GM23248 (cell line): ENCODE results near the gene MN1. TPM values are rescaled to one million over a fixed set of nuclear protein-coding genes. Genes with fewer than 3 reads are reported as not detected.

Source experiments
- DNase-seq: peaks from one replicate; pipeline ENCODE4 v3.0.0-alpha.2; 2015
- H2AFZ ChIP-seq: fragments of 200-600 bp; sonication (generic); 2 replicates; pipeline ENCODE4 v1.6.1; 2016; ENCODE audit warnings: antibody characterized with exemption
- H3F3A ChIP-seq: fragments of 200-600 bp; sonication (generic); 2 replicates; pipeline ENCODE4 v1.6.1; 2016; ENCODE audit warnings: mild to moderate bottlenecking, antibody characterized with exemption, mixed run types; ENCODE audit not compliant: insufficient read depth
- H3K27ac ChIP-seq: fragments of 200-600 bp; sonication (generic); 2 replicates; pipeline ENCODE4 v1.5.1; 2016; ENCODE audit warnings: mild to moderate bottlenecking
- H3K27me3 ChIP-seq: fragments of 200-600 bp; sonication (generic); replicated peaks from 2 replicates; pipeline ENCODE4 v1.6.1; 2016; ENCODE audit warnings: mild to moderate bottlenecking; ENCODE audit not compliant: insufficient read depth
- H3K36me3 ChIP-seq: fragments of 200-600 bp; sonication (generic); 2 replicates; pipeline ENCODE4 v1.6.1; 2016; ENCODE audit warnings: low read depth, mild to moderate bottlenecking
- H3K4me1 ChIP-seq: fragments of 200-600 bp; sonication (generic); 2 replicates; pipeline ENCODE4 v1.6.1; 2016; ENCODE audit warnings: mild to moderate bottlenecking; ENCODE audit not compliant: insufficient read depth
- H3K4me2 ChIP-seq: fragments of 200-600 bp; sonication (generic); one replicate; pipeline ENCODE4 v1.6.1; 2016; ENCODE audit warnings: mild to moderate bottlenecking; ENCODE audit not compliant: unreplicated experiment
- H3K4me3 ChIP-seq: fragments of 200-600 bp; sonication (generic); 2 replicates; pipeline ENCODE4 v1.5.1; 2016; ENCODE audit warnings: mild to moderate bottlenecking
- H3K79me2 ChIP-seq: fragments of 200-600 bp; sonication (generic); 2 replicates; pipeline ENCODE4 v1.6.1; 2016; ENCODE audit warnings: mild to moderate bottlenecking; ENCODE audit not compliant: insufficient read depth
- H3K9ac ChIP-seq: fragments of 200-600 bp; sonication (generic); 2 replicates; pipeline ENCODE4 v1.6.1; 2016; ENCODE audit warnings: mild to moderate bottlenecking
- H3K9me2 ChIP-seq: fragments of 200-600 bp; sonication (generic); 2 replicates; pipeline ENCODE4 v1.6.1; 2016; ENCODE audit warnings: mixed run types, mild to moderate bottlenecking, moderate library complexity; ENCODE audit not compliant: insufficient read depth
- H3K9me3 ChIP-seq: fragments of 200-600 bp; sonication (generic); one replicate; pipeline ENCODE4 v1.6.1; 2017; ENCODE audit warnings: low read depth
- H4K20me1 ChIP-seq: fragments of 200-600 bp; sonication (generic); 2 replicates; pipeline ENCODE4 v1.6.0; 2016; ENCODE audit not compliant: insufficient read depth
- EZH2 ChIP-seq: fragments of 200-600 bp; sonication (generic); IDR thresholded peaks from 2 replicates; pipeline ENCODE4 v1.6.1; 2018; ENCODE audit warnings: antibody characterized with exemption, mild to moderate bottlenecking; ENCODE audit not compliant: insufficient read depth, poor library complexity, severe bottlenecking
- EZH2phosphoT487 ChIP-seq: fragments of 200-600 bp; sonication (generic); IDR thresholded peaks from 2 replicates; pipeline ENCODE4 v1.6.1; 2018; ENCODE audit warnings: antibody characterized with exemption, moderate library complexity, mild to moderate bottlenecking, low read depth; ENCODE audit not compliant: insufficient read depth
- WGBS, 2 experiments: methylation state at CpG; one replicate each; pipeline ENCODE4 v1.1.6; 2015 to 2017; ENCODE audit warnings: low lambda C conversion rate in 2 of 2, low coverage in 1 of 2; ENCODE audit errors: missing lambda C conversion rate in 2 of 2; 5-methylcytosine and 5-hydroxymethylcytosine counted together
- in situ Hi-C: fragments of 300-500 bp; cut with MboI; formaldehyde crosslinking; loops from 2 replicates; pipeline ENCODE4 v1.15.0; 2020
- polyA plus RNA-seq: library from polyadenylated mRNA; unstranded; fragments of >200 nt; fragmentation: Nextera tagmentation; extraction: Ambion mirVana; gene quantifications from 2 replicates; pipeline ENCODE4 v1.2.1, GENCODE V29; 2016
- total RNA-seq: library from RNA; depleted of rRNA; stranded (reverse); fragments of >200 nt; shearing (Covaris generic); gene quantifications from 2 replicates; pipeline ENCODE4 v1.2.3, GENCODE V29; 2014; rRNA removed

Gene MN1
- total RNA-seq (24.8 and 25.9 TPM in 2 replicates), polyA plus RNA-seq (4.2 and 4.4 TPM in 2 replicates)

- Histone ChIP-seq H4K20me1 (no peaks in the 10 kb centered on the region), H2AFZ (peak within 1 kb of the TSS; percentile 82), H3K9me2 (no peaks in the 10 kb centered on the region), H3K27ac (peak within 1 kb of the TSS; percentile 56), H3K4me2 (peak within 1 kb of the TSS; percentile 85), H3K9ac (peak within 1 kb of the TSS; percentile 85), H3K9me3 (no peaks in the 10 kb centered on the region), H3K79me2 (peaks cover 40% of the 10 kb centered on the region), H3K27me3 (no peaks in the 10 kb centered on the region), H3K4me3 (peak within 1 kb of the TSS; percentile 85), H3K36me3 (no peaks in the 10 kb centered on the region; the same call in 1 of the 2 replicates), H3K4me1 (no peaks in the 10 kb centered on the region), H3F3A (no peaks in the 10 kb centered on the region)
- DNase-seq, result peak; percentile 79
- in situ Hi-C loops, result loop anchor here (10.0 to 25.0 kb wide), 3 partner anchors 397 to 1047 kb away; no protein-coding TSS in a partner anchor
- WGBS, 2 experiments, result 1 to 2% methylated on average over 38 to 57 of the region's 59 CpGs
- TF ChIP-seq EZH2 (no peak), EZH2phosphoT487 (no peak)
Measured at GRCh38 chr22:27801616-27802345, at the start of gene MN1. Gene MN1 (minus strand): TSS chr22:27801756. CDS start chr22:27800543, 1,213 bp downstream.

DNA sequence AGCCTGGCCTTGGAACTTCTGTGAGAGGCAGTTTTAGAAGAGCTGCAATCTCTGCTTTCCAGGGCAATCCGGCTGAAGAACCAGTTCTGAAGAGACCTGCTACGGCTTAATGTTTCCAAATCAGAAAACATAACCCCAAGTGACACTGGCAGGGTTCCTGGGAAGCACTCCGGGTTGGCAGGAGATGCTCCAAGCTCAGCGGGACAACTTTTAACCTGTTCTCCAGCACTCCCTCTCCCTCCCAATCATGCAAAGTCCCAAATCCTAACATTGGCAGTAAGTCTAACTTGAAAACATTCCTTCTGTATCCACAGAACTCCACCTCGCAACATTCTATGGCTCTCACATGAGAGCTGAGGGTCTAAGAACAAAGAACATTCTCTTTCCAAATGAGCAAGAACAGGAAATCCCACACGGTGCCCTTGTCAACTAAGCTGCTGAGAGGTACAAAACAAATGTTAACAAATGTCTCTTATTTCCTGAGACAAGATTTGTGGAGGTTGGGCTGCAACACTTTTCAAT lies 48.5 kb upstream of the MN1 start:
- Histone ChIP-seq H4K20me1 (no peaks in the 10 kb centered on the region), H3K27ac (no peak overlapping the region), H3K9ac (no peak overlapping the region), H3K9me3 (no peaks in the 10 kb centered on the region), H3K4me1 (peaks cover 11% of the 10 kb centered on the region), H3K4me2 (no peak overlapping the region), H2AFZ (no peak overlapping the region), H3K4me3 (no peak overlapping the region), H3K9me2 (no peaks in the 10 kb centered on the region), H3K79me2 (peaks cover 37% of the 10 kb centered on the region), H3F3A (peaks cover 9% of the 10 kb centered on the region; the same call in 1 of the 2 replicates), H3K27me3 (no peaks in the 10 kb centered on the region), H3K36me3 (peaks cover 43% of the 10 kb centered on the region)
- TF ChIP-seq EZH2 (no peak), EZH2phosphoT487 (no peak)
- no peak for DNase-seq
- in situ Hi-C loops, result no loop called here
- 36 to 39% methylated on average over 6 of the region's 6 CpGs for WGBS, 2 experiments

DNA sequence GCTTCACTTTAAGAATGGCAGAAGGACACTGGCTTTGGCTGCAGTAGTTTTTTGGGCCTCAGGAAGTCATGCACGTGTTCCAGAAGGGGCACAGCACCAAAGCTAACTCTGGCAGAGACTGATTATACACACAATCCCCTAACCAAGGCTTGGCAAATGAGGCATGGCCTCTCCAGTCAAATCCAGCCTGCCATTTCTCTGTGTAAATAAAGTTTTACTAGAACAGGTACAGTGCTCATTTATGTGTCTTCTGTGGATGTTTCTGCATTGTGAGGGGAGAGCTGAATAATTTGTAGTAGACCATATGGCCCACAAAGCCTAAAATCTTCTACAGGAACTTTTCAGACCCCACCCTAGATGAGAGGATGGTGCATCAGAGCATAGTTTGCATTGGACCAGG lies 46.4 kb upstream of the MN1 start:
- in situ Hi-C loops, result no loop called here
- H3K4me3 ChIP-seq, result no peak overlapping the region
- peaks cover 6% of the 10 kb centered on the region; the same call in 1 of the 2 replicates for H3F3A ChIP-seq
- no peaks in the 10 kb centered on the region for H4K20me1 ChIP-seq
- peaks cover 18% of the 10 kb centered on the region; the same call in 1 of the 2 replicates for H3K79me2 ChIP-seq
- peaks cover 3% of the 10 kb centered on the region for H3K4me1 ChIP-seq
- no peaks in the 10 kb centered on the region for H3K27me3 ChIP-seq
- peaks cover 36% of the 10 kb centered on the region for H3K36me3 ChIP-seq
- no peak overlapping the region for H3K9ac ChIP-seq
- H3K4me2 ChIP-seq, result no peak overlapping the region
- H2AFZ ChIP-seq, result no peak overlapping the region
- H3K9me2 ChIP-seq, result no peaks in the 10 kb centered on the region
- no peak for TF ChIP-seq EZH2phosphoT487
- TF ChIP-seq EZH2, result no peak
- no peaks in the 10 kb centered on the region for H3K9me3 ChIP-seq
- no peak for DNase-seq
- H3K27ac ChIP-seq, result no peak overlapping the region
- 100% methylated on average over 1 of the region's 1 CpG for WGBS, 2 experiments

DNA sequence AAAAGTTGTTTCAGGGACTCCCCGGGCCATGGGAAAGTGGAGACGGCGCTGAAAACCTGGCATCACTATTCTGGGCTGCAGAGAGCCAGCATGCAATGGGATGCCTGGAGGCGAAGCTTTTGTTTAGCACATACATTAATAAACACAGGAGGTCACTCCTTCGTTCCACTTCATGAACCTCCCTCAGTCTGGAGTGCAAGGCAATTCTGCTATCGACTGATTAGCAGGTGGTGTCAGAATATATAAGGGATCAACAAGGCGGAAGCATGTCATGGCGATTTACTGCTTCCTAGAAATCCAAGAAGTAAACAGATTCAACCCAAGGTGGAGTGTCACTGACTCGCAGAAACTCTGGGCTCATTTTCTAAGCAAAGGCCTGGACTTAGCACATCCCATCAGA lies 45.4 kb upstream of the MN1 start:
- DNase-seq, result no peak
- peaks cover 28% of the 10 kb centered on the region for H3K36me3 ChIP-seq
- no peak overlapping the region for H3K9ac ChIP-seq
- WGBS, 2 experiments, result 80 to 82% methylated on average over 9 of the region's 9 CpGs
- peaks cover 14% of the 10 kb centered on the region for H3K4me1 ChIP-seq
- no peaks in the 10 kb centered on the region for H3K27me3 ChIP-seq
- H3K79me2 ChIP-seq, result peaks cover 18% of the 10 kb centered on the region; the same call in 1 of the 2 replicates
- in situ Hi-C loops, result no loop called here
- H4K20me1 ChIP-seq, result no peaks in the 10 kb centered on the region
- no peak overlapping the region for H3K4me2 ChIP-seq
- no peaks in the 10 kb centered on the region for H3K9me2 ChIP-seq
- no peak overlapping the region for H2AFZ ChIP-seq
- H3K27ac ChIP-seq, result no peak overlapping the region
- TF ChIP-seq EZH2 (no peak), EZH2phosphoT487 (no peak)
- no peak overlapping the region for H3K4me3 ChIP-seq
- peaks cover 10% of the 10 kb centered on the region; the same call in 1 of the 2 replicates for H3F3A ChIP-seq
- H3K9me3 ChIP-seq, result no peaks in the 10 kb centered on the region
